Measurements from ENCODE around the gene ST6GALNAC5. TPM values are rescaled to one million over a fixed set of nuclear protein-coding genes. Genes with fewer than 3 reads are reported as not detected.

The ST6GALNAC5 gene
- total RNA-seq, 4 donors from 2014 or later, result 0.44 to 3.2 (median 0.65) TPM; not detected in 1

- DNase-seq (ENCODE audit: low spot score) (no peak), ATAC-seq (ENCODE audit: low FRiP score) (no peak)
- TF ChIP-seq CTCF (IDR thresholded peaks at IDR 0.05), result no peak
These were observed 181.3 kb downstream of the ST6GALNAC5 start for GRCh38 chr1:77048615-77049005.

- ATAC-seq (ENCODE audit: low FRiP score) (no peak), DNase-seq (ENCODE audit: low spot score) (no peak)
- no peak for TF ChIP-seq CTCF (IDR thresholded peaks at IDR 0.05)
These were observed 184.1 kb downstream of the ST6GALNAC5 start for GRCh38 chr1:77051425-77051824.

GRCh38 chr1:77056525-77056924 lies 189.2 kb downstream of the ST6GALNAC5 start:
- no peak for TF ChIP-seq CTCF (IDR thresholded peaks at IDR 0.05)
- ATAC-seq (ENCODE audit: low FRiP score) (no peak), DNase-seq (ENCODE audit: low spot score) (no peak)

GRCh38 chr1:77057994-77058585 lies 190.8 kb downstream of the ST6GALNAC5 start:
- no peak for TF ChIP-seq CTCF (IDR thresholded peaks at IDR 0.05)
- DNase-seq (ENCODE audit: low spot score), result no peak
- no peak for ATAC-seq (ENCODE audit: low FRiP score)

GRCh38 chr1:77060000-77060399 lies 192.7 kb downstream of the ST6GALNAC5 start:
- TF ChIP-seq CTCF (IDR thresholded peaks at IDR 0.05), result no peak
- DNase-seq (ENCODE audit: low spot score), result no peak
- ATAC-seq (ENCODE audit: low FRiP score), result no peak

GRCh38 chr1:77061162-77061561 lies 193.9 kb downstream of the ST6GALNAC5 start:
- DNase-seq (ENCODE audit: low spot score) (no peak), ATAC-seq (ENCODE audit: low FRiP score) (no peak)
- no peak for TF ChIP-seq CTCF (IDR thresholded peaks at IDR 0.05)

- ATAC-seq (ENCODE audit: low FRiP score) (no peak), DNase-seq (ENCODE audit: low spot score) (no peak)
- no peak for TF ChIP-seq CTCF (IDR thresholded peaks at IDR 0.05)
These were observed 195.8 kb downstream of the ST6GALNAC5 start for GRCh38 chr1:77063118-77063517.
